Endothelial cell (in vitro differentiated cells): ENCODE data around the gene COL9A2. TPM values are rescaled to one million over a fixed set of nuclear protein-coding genes. Genes with fewer than 3 reads are reported as not detected.

Source experiments
- DNase-seq: peaks from one replicate; pipeline ENCODE4 v3.0.0; 2021; ENCODE audit warnings: low spot score
- H3K27ac Mint-ChIP-seq: one replicate; pipeline ENCODE4 v1.8.0; 2021; ENCODE audit warnings: mixed read lengths, inconsistent platforms; ENCODE audit not compliant: unreplicated experiment
- H3K27me3 Mint-ChIP-seq: one replicate; pipeline ENCODE4 v1.8.0; 2021; ENCODE audit warnings: mild to moderate bottlenecking, moderate library complexity, mixed read lengths, inconsistent platforms; ENCODE audit not compliant: unreplicated experiment
- H3K36me3 Mint-ChIP-seq: one replicate; pipeline ENCODE4 v1.8.0; 2021; ENCODE audit warnings: mild to moderate bottlenecking, low read depth, mixed read lengths, inconsistent platforms; ENCODE audit not compliant: unreplicated experiment
- H3K4me1 Mint-ChIP-seq: one replicate; pipeline ENCODE4 v1.8.0; 2021; ENCODE audit warnings: mild to moderate bottlenecking, mixed read lengths, inconsistent platforms; ENCODE audit not compliant: unreplicated experiment
- H3K4me3 Mint-ChIP-seq: one replicate; pipeline ENCODE4 v1.8.0; 2021; ENCODE audit warnings: mild to moderate bottlenecking, mixed read lengths, inconsistent platforms; ENCODE audit not compliant: unreplicated experiment
- H3K9me3 Mint-ChIP-seq: one replicate; pipeline ENCODE4 v1.8.0; 2021; ENCODE audit warnings: mixed read lengths, inconsistent platforms; ENCODE audit not compliant: unreplicated experiment
- total RNA-seq: library from RNA; stranded (reverse); fragmentation: NEBNext Ultra II Directional; extraction: Animal tissue kit (Norgen Biotek cat#: 25700); gene quantifications from one replicate; pipeline ENCODE4 v1.2.1, GENCODE V29; 2021; ENCODE audit not compliant: unreplicated experiment
- TF ChIP-seq, protein P1 (sequence below): fragments of 200-600 bp; sonication (generic); IDR thresholded peaks from one replicate; pipeline ENCODE4 v1.5.0; 2021; ENCODE audit warnings: antibody characterized with exemption; ENCODE audit not compliant: unreplicated experiment

COL9A2 gene
- total RNA-seq, 1 donor from 2014 or later: 5.4 TPM

DNA sequence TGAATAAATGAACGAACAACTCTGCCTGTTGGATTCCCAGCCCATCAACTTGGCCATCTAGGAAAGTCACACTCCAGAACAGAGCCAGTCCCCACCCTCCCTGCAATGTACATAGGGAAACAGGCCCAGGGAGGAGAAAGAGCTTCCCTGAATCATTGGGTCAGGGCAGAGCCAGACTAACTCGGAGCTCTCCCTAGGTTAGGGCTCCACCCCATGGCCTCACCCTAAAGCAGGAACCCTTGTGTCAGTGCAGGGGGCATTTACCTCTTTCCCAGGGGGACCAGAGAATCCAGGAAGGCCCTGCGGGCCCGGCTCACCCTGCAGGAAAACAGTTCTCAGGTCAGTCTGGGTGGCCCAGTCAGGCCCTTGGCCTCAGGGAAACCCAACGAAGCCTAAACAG, 11.6 kb downstream of the COL9A2 start:
- DNase-seq: no peak
- H3K9me3 Mint-ChIP-seq: no peaks in the 10 kb centered on the region
- TF ChIP-seq, protein P1, sequence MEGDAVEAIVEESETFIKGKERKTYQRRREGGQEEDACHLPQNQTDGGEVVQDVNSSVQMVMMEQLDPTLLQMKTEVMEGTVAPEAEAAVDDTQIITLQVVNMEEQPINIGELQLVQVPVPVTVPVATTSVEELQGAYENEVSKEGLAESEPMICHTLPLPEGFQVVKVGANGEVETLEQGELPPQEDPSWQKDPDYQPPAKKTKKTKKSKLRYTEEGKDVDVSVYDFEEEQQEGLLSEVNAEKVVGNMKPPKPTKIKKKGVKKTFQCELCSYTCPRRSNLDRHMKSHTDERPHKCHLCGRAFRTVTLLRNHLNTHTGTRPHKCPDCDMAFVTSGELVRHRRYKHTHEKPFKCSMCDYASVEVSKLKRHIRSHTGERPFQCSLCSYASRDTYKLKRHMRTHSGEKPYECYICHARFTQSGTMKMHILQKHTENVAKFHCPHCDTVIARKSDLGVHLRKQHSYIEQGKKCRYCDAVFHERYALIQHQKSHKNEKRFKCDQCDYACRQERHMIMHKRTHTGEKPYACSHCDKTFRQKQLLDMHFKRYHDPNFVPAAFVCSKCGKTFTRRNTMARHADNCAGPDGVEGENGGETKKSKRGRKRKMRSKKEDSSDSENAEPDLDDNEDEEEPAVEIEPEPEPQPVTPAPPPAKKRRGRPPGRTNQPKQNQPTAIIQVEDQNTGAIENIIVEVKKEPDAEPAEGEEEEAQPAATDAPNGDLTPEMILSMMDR: no peak
- no peaks in the 10 kb centered on the region for H3K4me1 Mint-ChIP-seq
- no peaks in the 10 kb centered on the region for H3K27me3 Mint-ChIP-seq
- no peak overlapping the region for H3K27ac Mint-ChIP-seq
- H3K4me3 Mint-ChIP-seq: no peak overlapping the region
- H3K36me3 Mint-ChIP-seq: no peaks in the 10 kb centered on the region

- Mint-ChIP-seq H3K9me3 (no peaks in the 10 kb centered on the region), H3K27ac (no peak overlapping the region), H3K4me1 (no peaks in the 10 kb centered on the region), H3K27me3 (peaks cover 2% of the 10 kb centered on the region), H3K4me3 (no peak overlapping the region), H3K36me3 (no peaks in the 10 kb centered on the region)
- TF ChIP-seq, protein P1: no peak
- DNase-seq: no peak
These were observed 13.3 kb downstream of the COL9A2 start for GRCh38 chr1:40303790-40304189.

GRCh38 chr1:40303051-40303771, 13.9 kb downstream of the COL9A2 start:
- no peaks in the 10 kb centered on the region for H3K4me1 Mint-ChIP-seq
- TF ChIP-seq, protein P1: no peak
- no peak for DNase-seq
- no peak overlapping the region for H3K4me3 Mint-ChIP-seq
- peaks cover 2% of the 10 kb centered on the region for H3K27me3 Mint-ChIP-seq
- H3K9me3 Mint-ChIP-seq: no peaks in the 10 kb centered on the region
- no peak overlapping the region for H3K27ac Mint-ChIP-seq
- no peaks in the 10 kb centered on the region for H3K36me3 Mint-ChIP-seq

- Mint-ChIP-seq H3K27me3 (peaks cover 2% of the 10 kb centered on the region), H3K4me1 (no peaks in the 10 kb centered on the region), H3K4me3 (no peak overlapping the region), H3K27ac (no peak overlapping the region), H3K9me3 (no peaks in the 10 kb centered on the region), H3K36me3 (no peaks in the 10 kb centered on the region)
- TF ChIP-seq, protein P1: no peak
- no peak for DNase-seq
These were observed 14.6 kb downstream of the COL9A2 start for GRCh38 chr1:40302475-40302874.

DNA sequence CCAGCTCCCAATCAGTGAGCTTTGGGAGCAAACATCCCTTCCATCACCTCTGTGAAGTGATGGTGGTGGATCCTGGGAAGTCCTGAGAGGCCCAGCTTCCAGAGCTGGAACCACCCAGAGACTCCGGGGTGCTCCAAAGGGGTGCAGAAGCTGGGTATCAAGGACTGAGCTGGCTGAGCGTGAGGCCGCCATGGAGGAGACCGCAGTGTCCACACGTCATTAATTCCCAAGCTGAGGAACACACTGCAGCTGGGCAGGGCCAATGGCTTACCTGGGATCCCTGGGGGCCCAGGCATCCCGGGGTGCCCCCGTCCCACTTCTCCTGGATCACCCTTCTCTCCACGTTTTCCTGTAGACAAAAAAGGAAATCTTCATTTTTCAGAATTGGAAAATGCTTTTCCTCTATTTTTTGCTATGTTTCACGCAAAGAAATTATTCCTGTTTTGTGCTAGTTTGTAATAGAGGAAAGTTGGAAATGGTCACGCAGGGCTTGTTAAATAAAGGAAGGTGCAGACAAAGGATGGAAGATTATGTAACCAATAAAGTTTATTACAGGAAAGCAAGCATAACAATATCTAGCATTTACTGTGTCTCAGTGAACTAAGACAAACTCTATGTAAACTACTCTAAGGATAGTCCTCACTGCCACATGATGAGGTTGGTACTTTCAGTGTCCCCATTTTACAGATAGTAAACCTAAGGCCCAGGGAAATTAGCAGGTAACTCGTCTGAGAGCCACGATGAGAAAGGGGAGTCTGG, 15.4 kb downstream of the COL9A2 start:
- Mint-ChIP-seq H3K4me3 (no peak overlapping the region), H3K4me1 (no peaks in the 10 kb centered on the region)

More for the DNA sequence above, 15.4 kb downstream of the COL9A2 start:
- DNase-seq: no peak
- Mint-ChIP-seq H3K36me3 (no peaks in the 10 kb centered on the region), H3K27ac (peak overlapping the region; percentile 16), H3K27me3 (peaks cover 2% of the 10 kb centered on the region), H3K9me3 (no peaks in the 10 kb centered on the region)
- TF ChIP-seq, protein P1: no peak
